ENCODE measurements around the gene FBRS. TPM values are rescaled to one million over a fixed set of nuclear protein-coding genes. Genes with fewer than 3 reads are reported as not detected.

FBRS gene
- 9.6 and 11.5 TPM in 2 replicates for polyA plus RNA-seq (2012; rRNA removed)
- polyA plus RNA-seq (2012; cell fraction: cytosol; rRNA removed), result 4.8 and 8.5 TPM in 2 replicates
- 47.6 and 50.6 TPM in 2 replicates for polyA plus RNA-seq (2012; cell fraction: nucleus; rRNA removed)

- peak; percentile 96 for DNase-seq
- H3K27ac ChIP-seq (ENCODE audit: low read depth in 2 of 2, low read length in 1 of 2), result peak within 1 kb of the TSS; percentile 99
- H3K36me3 ChIP-seq (replicated peaks in 1 of 2; ENCODE audit: control insufficient read depth in 1 of 2, insufficient read depth in 2 of 2, low read length in 1 of 2), result peaks cover 43 to 45% of the 10 kb centered on the region in 2 experiments
- ChIA-PET POLR2A (interaction anchor here (0.7 to 1.6 kb wide), 11 partner anchors 8 to 263 kb away, joined by 3 to 8 read pairs (median 4); partner anchors contain the start of genes DCTPP1, PHKG2, PRR14 and ZNF48), CTCF (interaction anchor here (0.7 to 4.5 kb wide), 18 partner anchors 7 to 228 kb away, joined by 3 to 30 read pairs (median 5); partner anchors contain the start of genes DCTPP1, PRR14, SRCAP and ZNF688)
- H3F3A ChIP-seq (replicated peaks; ENCODE audit: insufficient read depth), result peaks cover 18% of the 10 kb centered on the region
- TF ChIP-seq RAD21 (IDR thresholded peaks at IDR 0.05; ENCODE audit: low read length), result peak; percentile 68
- TF ChIP-seq SIN3A (IDR thresholded peaks at IDR 0.05; ENCODE audit: borderline replicate concordance, low read depth, low read length), result peak; percentile 20; the same call in 1 of the 2 replicates
- no peak for TF ChIP-seq FOXM1 (IDR thresholded peaks at IDR 0.05; ENCODE audit: low read depth)
- peak; percentile 78 for TF ChIP-seq RFX5 (IDR thresholded peaks at IDR 0.05; ENCODE audit: low read length)
- TF ChIP-seq MXI1 (IDR thresholded peaks at IDR 0.05; ENCODE audit: low read depth, low read length), result peak; percentile 96
- TF ChIP-seq, protein P1, sequence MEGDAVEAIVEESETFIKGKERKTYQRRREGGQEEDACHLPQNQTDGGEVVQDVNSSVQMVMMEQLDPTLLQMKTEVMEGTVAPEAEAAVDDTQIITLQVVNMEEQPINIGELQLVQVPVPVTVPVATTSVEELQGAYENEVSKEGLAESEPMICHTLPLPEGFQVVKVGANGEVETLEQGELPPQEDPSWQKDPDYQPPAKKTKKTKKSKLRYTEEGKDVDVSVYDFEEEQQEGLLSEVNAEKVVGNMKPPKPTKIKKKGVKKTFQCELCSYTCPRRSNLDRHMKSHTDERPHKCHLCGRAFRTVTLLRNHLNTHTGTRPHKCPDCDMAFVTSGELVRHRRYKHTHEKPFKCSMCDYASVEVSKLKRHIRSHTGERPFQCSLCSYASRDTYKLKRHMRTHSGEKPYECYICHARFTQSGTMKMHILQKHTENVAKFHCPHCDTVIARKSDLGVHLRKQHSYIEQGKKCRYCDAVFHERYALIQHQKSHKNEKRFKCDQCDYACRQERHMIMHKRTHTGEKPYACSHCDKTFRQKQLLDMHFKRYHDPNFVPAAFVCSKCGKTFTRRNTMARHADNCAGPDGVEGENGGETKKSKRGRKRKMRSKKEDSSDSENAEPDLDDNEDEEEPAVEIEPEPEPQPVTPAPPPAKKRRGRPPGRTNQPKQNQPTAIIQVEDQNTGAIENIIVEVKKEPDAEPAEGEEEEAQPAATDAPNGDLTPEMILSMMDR (IDR thresholded peaks at IDR 0.05), result peak; percentile 81
- peak; percentile 45 for TF ChIP-seq IRF3 (IDR thresholded peaks at IDR 0.05; ENCODE audit: low read depth, low read length)
- TF ChIP-seq NRF1 (IDR thresholded peaks at IDR 0.05; ENCODE audit: low read depth, low read length), result peak; percentile 97
- peak; percentile 37 for TF ChIP-seq TAF1 (IDR thresholded peaks at IDR 0.05; ENCODE audit: borderline replicate concordance, low read depth, low read length)
- peak; percentile 54 for TF ChIP-seq CHD2 (IDR thresholded peaks at IDR 0.05; ENCODE audit: low read length, partially characterized antibody)
- 0 out of 2 replicates have a peak, but pooled peaks have one; percentile 11 for TF ChIP-seq TCF12 (IDR thresholded peaks at IDR 0.05)
- TF ChIP-seq NFIC (IDR thresholded peaks at IDR 0.05; ENCODE audit: borderline replicate concordance), result no peak
- no peak; the same call in 1 of the 2 replicates for TF ChIP-seq GABPA (IDR thresholded peaks at IDR 0.05; ENCODE audit: low read depth)
- TF ChIP-seq, protein P2, sequence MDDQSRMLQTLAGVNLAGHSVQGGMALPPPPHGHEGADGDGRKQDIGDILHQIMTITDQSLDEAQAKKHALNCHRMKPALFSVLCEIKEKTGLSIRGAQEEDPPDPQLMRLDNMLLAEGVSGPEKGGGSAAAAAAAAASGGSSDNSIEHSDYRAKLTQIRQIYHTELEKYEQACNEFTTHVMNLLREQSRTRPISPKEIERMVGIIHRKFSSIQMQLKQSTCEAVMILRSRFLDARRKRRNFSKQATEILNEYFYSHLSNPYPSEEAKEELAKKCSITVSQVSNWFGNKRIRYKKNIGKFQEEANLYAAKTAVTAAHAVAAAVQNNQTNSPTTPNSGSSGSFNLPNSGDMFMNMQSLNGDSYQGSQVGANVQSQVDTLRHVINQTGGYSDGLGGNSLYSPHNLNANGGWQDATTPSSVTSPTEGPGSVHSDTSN (IDR thresholded peaks at IDR 0.05), result peak; percentile 46
- TF ChIP-seq ELF1 (IDR thresholded peaks at IDR 0.05), result peak; percentile 42
- TF ChIP-seq POLR2AphosphoS5 (IDR thresholded peaks at IDR 0.05; ENCODE audit: low read depth, low read length), result peak; percentile 65; the same call in 1 of the 2 replicates
- peak; percentile 61 for TF ChIP-seq SMC3 (IDR thresholded peaks at IDR 0.05; ENCODE audit: low read depth, low read length)
- peak; percentile 84 for TF ChIP-seq MAX (IDR thresholded peaks at IDR 0.05; ENCODE audit: low read depth)
- TF ChIP-seq EZH2phosphoT487 (IDR thresholded peaks at IDR 0.05; ENCODE audit: borderline replicate concordance, low read depth), result no peak
- peaks cover 41% of the 10 kb centered on the region for H3K79me2 ChIP-seq (ENCODE audit: insufficient read depth)
- no peaks in the 10 kb centered on the region for H3K27me3 ChIP-seq (ENCODE audit: insufficient read depth)
- H3K9ac ChIP-seq, result peak within 1 kb of the TSS; percentile 89
- under 1% methylated on average over 35 of the region's 86 CpGs for WGBS (ENCODE audit: low lambda C conversion rate)
- H3K4me3 ChIP-seq (ENCODE audit: low read depth in 2 of 2, low read length in 1 of 2), result peak within 1 kb of the TSS; percentile 87 to 91
- peaks cover 24% of the 10 kb centered on the region; the same call in 1 of the 2 replicates for H4K20me1 ChIP-seq (ENCODE audit: insufficient read depth)
- peaks cover 9 to 27% of the 10 kb centered on the region in 2 experiments; a peak in 2 of 4 replicates for H3K4me1 ChIP-seq (ENCODE audit: control insufficient read depth in 1 of 2, insufficient read depth in 2 of 2, low read depth in 1 of 2, low read length in 1 of 2)
- peak within 1 kb of the TSS; percentile 99 for H3K4me2 ChIP-seq
- peak within 1 kb of the TSS; percentile 75 for H2AFZ ChIP-seq (ENCODE audit: low read depth)
- no peaks in the 10 kb centered on the region for H3K9me3 ChIP-seq
- H3K9me2 ChIP-seq, result no peaks in the 10 kb centered on the region
Measured at GRCh38 chr16:30657866-30658730, at the start of gene FBRS. Gene FBRS (plus strand): TSS chr16:30658431. CDS start chr16:30659519, 1,088 bp downstream.

All from SK-N-SH (cell line).